Measurements from ENCODE around the gene GGA3. TPM values are rescaled to one million over a fixed set of nuclear protein-coding genes. Genes with fewer than 3 reads are reported as not detected.

Gene GGA3
- total and polyA plus RNA-seq, 4 donors = 4.6 to 17.3 (median 9.2) TPM

GRCh38 chr17:75270966-75271232, 9.5 kb upstream of the GGA3 start, which contains the start of gene MIF4GD:
Gene MIF4GD, minus strand, starts transcription at chr17:75271231. Its CDS starts 1,036 bp downstream, at chr17:75270195.
- Histone ChIP-seq H3K9ac (ENCODE audit: low read depth in 1 of 2, low read length in 2 of 2) (peak within 1 kb of the TSS; percentile 71 to 75), H3K27me3 (ENCODE audit: control insufficient read depth in 4 of 4, insufficient read depth in 4 of 4, low read length in 3 of 4) (no peaks in the 10 kb centered on the region), H3K36me3 (ENCODE audit: control insufficient read depth in 4 of 4, insufficient read depth in 3 of 4, low read depth in 1 of 4, low read length in 3 of 4) (peaks cover 0 to 15% (median 10%) of the 10 kb centered on the region in 4 donors), H3K9me3 (ENCODE audit: control insufficient read depth in 4 of 4, low read length in 3 of 4) (no peaks in the 10 kb centered on the region), H3K4me3 (ENCODE audit: low read depth in 1 of 3, low read length in 3 of 3) (peak within 1 kb of the TSS; percentile 76 to 91 (median 91)), H3K27ac (ENCODE audit: low read depth in 1 of 2, low read length in 2 of 2) (peak within 1 kb of the TSS; percentile 91 to 93), H3K4me1 (ENCODE audit: control insufficient read depth in 4 of 4, insufficient read depth in 4 of 4, low read length in 3 of 4) (peaks cover 7 to 28% (median 17%) of the 10 kb centered on the region in 4 donors)
- under 1% methylated on average over 39 of the region's 39 CpGs for WGBS
- no peak for TF ChIP-seq TAF1 (conservative IDR thresholded peaks at IDR 0.05)
- TF ChIP-seq YY1 (IDR thresholded peaks at IDR 0.05) = no peak
- no peak for TF ChIP-seq FOXA1 (IDR thresholded peaks at IDR 0.05)
- no peak for TF ChIP-seq ATF3 (IDR thresholded peaks at IDR 0.05)
- no peak for TF ChIP-seq EGR1 (IDR thresholded peaks at IDR 0.05; ENCODE audit: low read depth in 2 of 2)
- no peak for TF ChIP-seq RAD21 (IDR thresholded peaks at IDR 0.05)
- no peak for TF ChIP-seq FOXA2 (IDR thresholded peaks at IDR 0.05)
- no peak for TF ChIP-seq JUND (IDR thresholded peaks at IDR 0.05)
- no peak for TF ChIP-seq NR2F2 (IDR thresholded peaks at IDR 0.05)
- no peak for TF ChIP-seq GABPA (IDR thresholded peaks at IDR 0.05 in 1 of 2, conservative IDR thresholded peaks at IDR 0.05 in 1 of 2)
- DNase-seq (ENCODE audit: low spot score) = no peak

GRCh38 chr17:75270218-75270965, 9.0 kb upstream of the GGA3 start:
- Histone ChIP-seq H3K4me1 (ENCODE audit: control insufficient read depth in 4 of 4, insufficient read depth in 4 of 4, low read length in 3 of 4) (peaks cover 7 to 28% (median 17%) of the 10 kb centered on the region in 4 donors), H3K9ac (ENCODE audit: low read depth in 1 of 2, low read length in 2 of 2) (peak overlapping the region; percentile 71 to 75), H3K27ac (ENCODE audit: low read depth in 1 of 2, low read length in 2 of 2) (peak overlapping the region; percentile 91 to 93), H3K36me3 (ENCODE audit: control insufficient read depth in 4 of 4, insufficient read depth in 3 of 4, low read depth in 1 of 4, low read length in 3 of 4) (peaks cover 4 to 20% (median 16%) of the 10 kb centered on the region in 4 donors), H3K4me3 (ENCODE audit: low read depth in 1 of 3, low read length in 3 of 3) (peak overlapping the region; percentile 76 to 91 (median 91)), H3K9me3 (ENCODE audit: control insufficient read depth in 4 of 4, low read length in 3 of 4) (no peaks in the 10 kb centered on the region), H3K27me3 (ENCODE audit: control insufficient read depth in 4 of 4, insufficient read depth in 4 of 4, low read length in 3 of 4) (no peaks in the 10 kb centered on the region)
- TF ChIP-seq ATF3 (IDR thresholded peaks at IDR 0.05) = no peak
- TF ChIP-seq REST (IDR thresholded peaks at IDR 0.05) = no peak
- peak; percentile 57 to 60 for TF ChIP-seq RAD21 (IDR thresholded peaks at IDR 0.05)
- no peak for TF ChIP-seq FOXA2 (IDR thresholded peaks at IDR 0.05)
- TF ChIP-seq ZBTB33 (IDR thresholded peaks at IDR 0.05) = no peak
- no peak for TF ChIP-seq MAX (IDR thresholded peaks at IDR 0.05)
- no peak for TF ChIP-seq JUND (IDR thresholded peaks at IDR 0.05)
- no peak for TF ChIP-seq HNF4G (IDR thresholded peaks at IDR 0.05)
- peak; percentile 7 for TF ChIP-seq SP1 (IDR thresholded peaks at IDR 0.05)
- peak; percentile 53 for TF ChIP-seq YY1 (IDR thresholded peaks at IDR 0.05)
- TF ChIP-seq CTCF (IDR thresholded peaks at IDR 0.05; ENCODE audit: low read depth, low read length, missing input control) = peak; percentile 6
- TF ChIP-seq RXRA (IDR thresholded peaks at IDR 0.05) = no peak
- TF ChIP-seq EGR1 (IDR thresholded peaks at IDR 0.05; ENCODE audit: low read depth in 2 of 2) = peak; percentile 84 to 91
- no peak for TF ChIP-seq FOXA1 (IDR thresholded peaks at IDR 0.05)
- TF ChIP-seq GABPA (IDR thresholded peaks at IDR 0.05 in 1 of 2, conservative IDR thresholded peaks at IDR 0.05 in 1 of 2) = no peak
- TF ChIP-seq TAF1 (conservative IDR thresholded peaks at IDR 0.05) = peak; percentile 40
- no peak for TF ChIP-seq HNF4A (conservative IDR thresholded peaks at IDR 0.05)
- no peak for TF ChIP-seq NR2F2 (IDR thresholded peaks at IDR 0.05)
- peak; percentile 62 for DNase-seq (ENCODE audit: low spot score)
- 1% methylated on average over 47 of the region's 47 CpGs for WGBS

Measured in liver (tissue), 9 donors.